NOMO-1 (cell line): ENCODE measurements around the gene CEBPG.

Source experiments
- DNase-seq, 2 experiments: peaks; one replicate each; lab custom pipeline; 2025; ENCODE audit not compliant: unreplicated experiment in 2 of 2; lab: John Stamatoyannopoulos, UW

The CEBPG gene

DNA sequence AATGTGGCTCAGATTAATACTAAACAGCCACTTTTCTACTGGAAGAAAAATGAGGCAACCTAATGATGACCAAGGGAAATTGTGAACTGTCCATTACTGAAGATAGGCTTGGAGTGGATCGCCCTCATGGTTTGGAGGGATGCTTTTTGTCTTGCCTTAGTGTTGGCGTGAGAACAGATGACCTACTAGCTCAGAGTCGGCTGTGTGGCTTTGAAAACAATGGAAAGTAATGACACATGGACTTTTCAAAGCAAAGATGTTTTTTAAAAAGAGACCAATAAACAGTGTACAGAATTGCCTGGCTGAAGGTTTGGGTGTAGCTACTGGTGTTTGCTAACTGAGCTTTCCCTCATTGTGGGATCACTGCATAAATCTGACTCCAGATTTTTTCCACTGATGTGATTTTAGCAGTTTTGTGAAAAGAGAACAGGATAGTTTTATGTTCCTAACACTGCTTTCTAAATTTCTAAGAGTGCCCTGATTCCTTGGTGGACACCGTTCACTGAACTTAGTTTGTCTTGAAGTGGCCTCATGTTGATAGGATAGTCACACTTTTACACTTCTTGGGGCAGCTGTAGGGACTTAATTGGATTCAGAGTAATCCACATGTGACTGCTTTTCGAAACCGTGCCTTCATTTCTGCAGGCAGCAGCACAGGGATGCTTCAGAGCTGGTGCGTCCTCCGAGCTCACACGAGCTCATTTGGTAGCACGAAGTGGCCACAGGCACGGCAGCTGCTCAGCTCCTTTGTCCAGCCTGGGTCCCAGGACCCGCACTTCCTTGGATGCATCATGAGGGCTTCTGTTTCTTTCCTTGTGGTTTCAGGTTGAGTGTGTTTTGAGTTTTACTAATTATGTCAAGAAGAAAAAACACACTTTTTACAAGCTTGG, 4.3 kb downstream of the CEBPG start:
- DNase-seq, result no peak

DNA sequence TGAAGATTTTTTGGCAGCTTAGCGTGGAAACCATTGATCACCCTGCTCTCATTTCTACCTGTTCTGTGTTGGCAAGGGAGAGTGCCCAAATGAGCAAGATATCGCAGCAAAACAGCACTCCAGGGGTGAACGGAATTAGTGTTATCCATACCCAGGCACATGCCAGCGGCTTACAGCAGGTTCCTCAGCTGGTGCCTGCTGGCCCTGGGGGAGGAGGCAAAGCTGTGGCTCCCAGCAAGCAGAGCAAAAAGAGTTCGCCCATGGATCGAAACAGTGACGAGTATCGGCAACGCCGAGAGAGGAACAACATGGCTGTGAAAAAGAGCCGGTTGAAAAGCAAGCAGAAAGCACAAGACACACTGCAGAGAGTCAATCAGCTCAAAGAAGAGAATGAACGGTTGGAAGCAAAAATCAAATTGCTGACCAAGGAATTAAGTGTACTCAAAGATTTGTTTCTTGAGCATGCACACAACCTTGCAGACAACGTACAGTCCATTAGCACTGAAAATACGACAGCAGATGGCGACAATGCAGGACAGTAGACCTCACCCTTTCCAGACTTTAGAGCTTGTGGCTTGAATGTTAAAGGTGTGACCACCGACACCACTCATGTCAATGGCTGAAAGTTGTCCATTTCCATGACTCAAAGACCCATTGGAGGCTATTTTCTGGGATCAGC, 5.8 kb downstream of the CEBPG start:
- DNase-seq, result no peak

DNA sequence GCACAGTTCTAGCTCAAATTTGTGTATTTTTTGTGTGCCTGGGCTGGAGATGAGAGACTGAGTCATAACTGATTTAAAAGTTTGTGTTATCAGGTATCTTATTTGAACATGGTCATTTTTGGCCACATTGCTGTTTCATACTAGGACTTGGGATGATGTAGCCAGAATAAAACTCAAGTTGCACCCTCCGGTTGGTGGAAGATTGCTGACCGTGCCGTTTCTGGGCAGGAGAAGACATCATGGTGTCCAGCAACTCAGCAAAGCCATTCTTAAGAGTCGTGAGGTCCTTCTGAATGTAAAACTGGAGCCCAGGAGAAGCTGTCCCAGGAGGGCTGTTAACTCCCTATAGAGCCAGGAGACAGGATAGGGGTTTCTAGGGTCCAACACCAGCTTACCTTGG, 7.6 kb downstream of the CEBPG start:
- no peak for DNase-seq

- DNase-seq, result no peak
These were observed 8.5 kb downstream of the CEBPG start for GRCh38 chr19:33382006-33382405.

DNA sequence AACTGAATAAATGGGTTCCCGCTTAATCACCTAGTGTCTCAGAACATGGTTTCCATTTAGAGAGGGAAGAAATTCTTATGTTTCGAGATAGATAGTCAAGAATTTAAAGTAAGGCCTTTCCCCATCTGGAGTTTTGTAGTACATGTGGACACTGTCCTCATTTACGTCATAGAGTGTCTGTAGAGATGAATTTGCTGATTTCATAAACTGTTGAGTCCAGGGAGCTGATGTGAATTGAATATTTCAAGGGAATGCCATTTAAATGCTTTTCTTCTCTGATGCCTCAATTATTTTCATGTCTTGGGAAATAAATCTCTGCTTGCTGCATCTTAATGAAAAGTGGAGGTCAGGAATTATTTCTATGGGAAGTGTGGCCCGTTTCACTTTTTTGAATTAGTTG, 9.5 kb downstream of the CEBPG start:
- DNase-seq, result no peak

- no peak for DNase-seq
These were observed 10.3 kb downstream of the CEBPG start for GRCh38 chr19:33383720-33384292.

DNA sequence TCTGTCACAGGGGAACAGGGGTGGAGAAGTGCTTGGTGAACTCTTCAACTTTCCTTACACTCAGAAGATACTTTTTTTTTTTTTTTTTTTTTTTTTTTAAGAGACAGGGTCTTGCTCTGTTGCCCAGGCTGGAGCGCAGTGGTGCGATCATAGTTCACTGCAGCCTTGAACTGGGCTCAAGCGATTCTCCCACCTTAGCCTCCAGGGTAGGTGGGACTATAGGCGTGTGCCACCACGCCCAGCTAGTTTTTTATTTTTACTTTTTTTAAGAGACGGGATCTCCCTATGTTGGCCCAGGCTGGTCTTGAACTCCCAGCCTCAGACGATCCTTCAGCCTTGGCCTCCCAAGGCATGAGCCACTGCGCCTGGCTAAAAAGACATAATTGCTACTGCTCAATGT, 11.5 kb downstream of the CEBPG start:
- DNase-seq, result no peak

DNA sequence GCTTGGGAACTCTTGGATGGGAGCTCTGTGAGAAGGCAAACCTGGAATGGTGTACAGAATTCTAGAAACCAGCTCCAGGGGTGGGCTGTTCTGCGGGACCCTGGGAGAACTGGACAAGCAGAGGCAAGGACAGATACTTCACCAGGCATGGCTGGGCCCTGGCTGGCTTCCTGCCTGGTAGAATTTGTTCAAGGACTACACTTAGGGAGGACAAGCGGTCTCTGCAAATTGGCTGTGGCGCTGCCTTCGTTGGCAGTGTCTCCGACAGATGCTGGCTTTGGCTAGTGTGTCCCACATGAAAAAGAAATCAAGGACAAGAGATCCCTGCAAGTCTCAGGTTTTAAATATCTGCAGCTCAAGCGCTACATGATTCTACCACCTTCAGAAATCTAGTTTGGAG, 12.4 kb downstream of the CEBPG start:
- no peak for DNase-seq

DNA sequence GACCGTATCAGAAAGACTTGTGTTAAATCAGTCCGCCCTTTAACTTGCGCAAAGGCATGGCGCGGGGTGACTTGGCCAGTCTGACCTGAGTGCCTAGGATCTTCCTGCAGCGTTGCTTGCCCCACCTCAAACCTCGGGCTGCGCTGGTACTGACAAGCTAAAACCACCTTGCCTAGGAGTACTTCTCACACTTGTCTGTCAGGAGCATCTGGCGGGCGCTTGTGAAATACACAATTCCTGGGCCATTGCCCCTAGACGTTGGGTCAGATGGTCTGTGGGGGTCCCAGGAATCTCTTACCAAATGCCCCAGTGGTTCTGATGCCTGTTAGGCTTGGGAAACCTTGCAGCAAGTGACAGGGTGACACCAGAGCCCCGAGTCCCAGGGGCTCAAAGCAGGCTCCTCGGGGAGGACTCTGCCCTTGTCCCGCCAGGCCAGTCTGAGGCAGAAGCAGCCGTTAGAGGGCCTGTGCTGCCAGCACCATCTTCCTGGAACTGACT, 12.9 kb downstream of the CEBPG start:
- no peak for DNase-seq

- DNase-seq, result no peak
These were observed 14.1 kb downstream of the CEBPG start for GRCh38 chr19:33387351-33388230.

DNA sequence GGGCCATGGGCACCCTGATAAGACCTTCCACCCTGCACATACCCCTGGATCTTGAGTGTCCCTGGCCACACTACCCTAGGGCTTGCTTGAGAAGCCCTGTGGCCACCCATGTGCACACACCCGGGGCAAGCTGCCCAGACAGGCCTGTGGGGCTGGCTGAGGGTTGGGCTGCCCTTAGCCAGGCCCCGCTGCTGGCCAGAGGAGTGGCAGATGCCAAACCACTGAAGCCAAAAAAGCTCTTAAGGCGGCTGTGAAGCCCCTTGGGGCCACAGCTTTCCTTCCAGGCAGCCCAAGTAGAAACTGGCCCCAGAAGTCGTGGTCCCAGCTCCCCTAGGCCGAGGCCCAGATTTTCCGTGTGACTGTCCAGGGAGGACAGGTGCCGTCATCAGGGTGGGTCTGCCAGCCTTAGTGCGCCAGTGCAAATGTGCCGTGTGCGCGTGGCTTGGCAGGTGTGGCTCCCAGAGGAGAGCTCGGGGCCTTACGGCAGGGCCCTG, 14.8 kb downstream of the CEBPG start:
- DNase-seq, result no peak

- no peak for DNase-seq
These were observed 15.4 kb downstream of the CEBPG start for GRCh38 chr19:33388725-33389420.

DNA sequence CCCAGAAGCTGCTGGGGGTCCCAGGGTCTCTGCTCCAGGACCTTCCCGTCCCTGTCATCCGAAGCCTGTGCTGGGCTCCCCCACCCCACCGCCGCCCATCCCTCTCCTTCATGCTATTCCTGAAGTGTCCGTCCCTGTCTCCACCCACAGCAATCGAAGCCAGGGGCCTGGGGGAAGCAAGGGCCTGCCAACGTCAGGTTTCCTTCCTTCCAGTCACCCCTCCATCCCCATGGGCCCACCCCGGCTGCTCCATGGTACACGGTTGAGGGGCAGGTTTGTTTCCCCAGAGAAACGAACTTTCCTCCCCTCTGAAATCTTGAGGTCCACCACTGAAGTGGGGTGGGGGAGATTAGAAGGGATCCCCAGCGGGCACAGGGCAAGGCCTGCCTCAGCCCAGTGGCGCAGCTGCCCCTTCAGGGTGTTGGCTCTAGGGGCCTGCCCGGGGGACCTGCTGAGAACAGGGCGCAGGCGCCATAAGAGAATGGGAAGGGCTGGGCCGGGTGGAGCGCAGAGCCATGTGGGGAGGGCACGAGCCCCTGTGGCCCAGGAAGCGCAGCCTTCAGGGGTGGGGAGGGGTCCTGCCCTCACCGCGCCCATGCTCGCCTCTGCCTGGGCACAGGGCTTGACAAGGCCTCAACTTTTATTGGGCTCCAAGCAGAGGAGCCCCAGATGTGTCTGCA, 16.1 kb downstream of the CEBPG start:
- no peak for DNase-seq

- peak; percentile 34 to 57 for DNase-seq
These were observed 16.8 kb downstream of the CEBPG start for GRCh38 chr19:33390101-33390907.

DNA sequence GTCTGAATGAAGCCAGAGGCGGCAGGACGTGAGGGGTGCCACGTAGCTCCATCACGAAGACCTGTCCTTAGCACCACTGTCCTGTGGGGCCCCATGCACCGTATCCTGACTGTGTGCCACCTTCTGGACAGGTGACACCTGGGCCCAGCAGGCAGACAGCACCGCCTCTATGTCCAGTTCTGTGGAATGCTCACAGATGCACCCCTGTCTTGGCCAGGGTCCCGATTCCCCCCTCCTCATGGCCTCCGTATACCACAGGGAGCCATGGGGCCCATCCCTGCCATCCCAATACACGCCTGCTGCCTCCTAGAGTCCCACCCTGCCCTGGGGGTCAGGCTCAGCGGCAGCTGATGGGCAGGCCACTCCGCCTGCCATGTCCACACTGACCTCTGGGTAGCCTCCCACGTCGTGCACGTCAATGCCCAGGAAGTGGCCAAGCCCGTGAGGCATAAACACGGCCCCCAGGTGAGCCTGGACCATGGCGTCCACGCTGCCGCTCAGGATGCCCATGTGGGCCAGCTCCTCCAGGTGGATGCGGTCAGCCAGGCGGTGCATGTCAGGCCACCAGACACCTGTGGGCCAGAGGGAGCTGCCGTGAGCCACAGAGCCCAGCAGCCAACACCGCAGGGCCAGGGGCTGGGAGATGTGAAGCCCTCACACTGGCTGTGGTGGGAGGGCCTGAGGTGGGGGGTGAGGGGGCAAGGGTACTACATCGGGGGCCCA, 17.6 kb downstream of the CEBPG start:
- DNase-seq, result no peak

GRCh38 chr19:33391631-33392249, 18.2 kb downstream of the CEBPG start:
- no peak for DNase-seq
